Measurements from ENCODE around the gene TBATA.
A peak's percentile ranks its signal among the peaks of the same experiment; 100 is the strongest.

The TBATA gene

DNA sequence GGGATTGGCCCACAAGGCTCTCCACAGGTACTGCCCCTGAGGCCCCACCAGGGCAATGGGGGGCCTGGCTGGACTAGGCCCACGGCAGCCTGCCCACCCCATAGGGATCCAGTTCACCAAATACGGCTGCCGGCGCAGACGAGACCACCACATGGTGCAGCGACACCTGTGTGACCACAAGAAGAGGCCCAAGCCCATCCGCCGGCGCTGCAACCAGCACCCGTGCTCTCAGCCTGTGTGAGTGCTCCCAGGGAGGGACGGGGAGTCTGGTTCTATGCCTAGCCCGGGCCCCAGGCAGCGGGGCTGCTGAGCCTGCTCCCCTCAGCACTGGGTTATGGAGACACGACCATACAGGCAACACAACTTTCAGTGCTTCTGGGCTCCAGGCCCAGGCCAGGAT, 33.2 kb downstream of the TBATA start:
- Mint-ChIP-seq H3K27me3 (no peaks in the 10 kb centered on the region), H3K27ac (no peak overlapping the region), H3K36me3 (ENCODE audit: low read depth) (no peaks in the 10 kb centered on the region), H3K4me1 (no peaks in the 10 kb centered on the region), H3K4me3 (no peak overlapping the region), H3K9me3 (no peaks in the 10 kb centered on the region)
- ATAC-seq (no peak), DNase-seq (no peak)

DNA sequence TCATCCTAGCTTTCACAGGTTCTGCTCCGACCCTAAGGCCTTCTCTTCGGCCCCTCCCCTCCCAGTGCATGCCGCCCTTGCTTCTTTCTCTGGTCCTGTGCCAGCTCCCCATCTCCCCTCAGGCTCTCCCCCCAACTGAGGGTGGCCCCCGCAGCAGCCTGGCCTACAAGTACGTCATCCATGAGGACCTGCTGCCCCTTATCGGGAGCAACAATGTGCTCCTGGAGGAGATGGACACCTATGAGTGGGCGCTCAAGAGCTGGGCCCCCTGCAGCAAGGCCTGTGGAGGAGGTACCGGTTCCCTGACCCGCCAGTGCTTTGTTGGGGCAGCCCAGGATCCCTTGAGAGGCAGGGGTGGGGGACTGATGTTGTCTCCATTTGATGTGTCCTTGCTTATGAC, 33.8 kb downstream of the TBATA start:
- Mint-ChIP-seq H3K27ac (no peak overlapping the region), H3K4me1 (no peaks in the 10 kb centered on the region), H3K4me3 (no peak overlapping the region), H3K27me3 (no peaks in the 10 kb centered on the region), H3K36me3 (ENCODE audit: low read depth) (no peaks in the 10 kb centered on the region), H3K9me3 (no peaks in the 10 kb centered on the region)
- ATAC-seq (no peak), DNase-seq (no peak)

DNA sequence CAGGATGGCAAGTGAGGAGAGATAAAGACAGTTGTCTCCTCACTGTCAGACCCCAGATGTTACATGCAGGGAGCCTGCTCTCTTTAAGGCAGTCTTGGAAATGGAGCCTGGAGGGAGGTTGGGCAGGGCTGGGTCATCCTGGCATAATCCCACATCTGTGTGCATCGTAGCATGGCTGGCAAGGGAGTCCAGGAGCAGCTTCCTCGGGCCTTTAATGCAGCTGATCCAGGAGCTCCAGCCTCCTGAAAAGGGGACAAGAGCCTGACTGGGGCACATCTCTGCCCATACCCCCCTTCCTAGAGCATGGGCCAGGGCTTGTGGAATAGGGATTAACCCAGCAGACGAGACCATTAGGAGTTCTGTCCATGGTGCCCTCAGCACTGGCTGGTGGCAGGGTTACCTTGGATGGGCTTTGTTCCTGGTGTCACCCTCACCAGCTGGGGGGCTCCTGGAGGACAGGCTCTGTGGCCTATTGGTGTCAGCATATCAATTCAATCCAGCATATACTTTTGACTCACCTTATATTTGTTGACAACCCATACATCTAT, 34.9 kb downstream of the TBATA start:
- no peaks in the 10 kb centered on the region for H3K9me3 Mint-ChIP-seq
- H3K4me3 Mint-ChIP-seq, result no peak overlapping the region
- no peaks in the 10 kb centered on the region for H3K4me1 Mint-ChIP-seq
- no peak overlapping the region for H3K27ac Mint-ChIP-seq
- ATAC-seq, result no peak
- H3K36me3 Mint-ChIP-seq (ENCODE audit: low read depth), result no peaks in the 10 kb centered on the region
- DNase-seq, result no peak
- H3K27me3 Mint-ChIP-seq, result no peaks in the 10 kb centered on the region

DNA sequence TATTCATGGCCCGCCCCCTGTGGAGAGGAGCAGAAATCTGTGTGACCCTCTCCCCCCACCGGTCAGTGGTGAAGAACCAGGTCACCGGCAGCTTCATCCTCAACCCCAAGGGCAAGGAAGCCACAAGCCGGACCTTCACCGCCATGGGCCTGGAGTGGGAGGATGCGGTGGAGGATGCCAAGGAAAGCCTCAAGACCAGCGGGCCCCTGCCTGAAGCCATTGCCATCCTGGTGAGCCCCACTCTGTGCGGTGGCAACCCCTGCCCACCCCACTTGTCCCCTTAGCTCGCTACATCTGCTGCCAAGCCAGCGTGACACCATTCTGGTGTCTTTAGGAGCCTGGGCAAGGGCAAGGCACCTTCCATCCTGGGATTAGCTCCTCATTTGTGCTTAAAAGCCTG, 35.4 kb downstream of the TBATA start:
- Mint-ChIP-seq H3K4me1 (no peaks in the 10 kb centered on the region), H3K4me3 (no peak overlapping the region), H3K27ac (no peak overlapping the region), H3K27me3 (no peaks in the 10 kb centered on the region), H3K9me3 (no peaks in the 10 kb centered on the region), H3K36me3 (ENCODE audit: low read depth) (no peaks in the 10 kb centered on the region)
- no peak for ATAC-seq
- no peak for DNase-seq

DNA sequence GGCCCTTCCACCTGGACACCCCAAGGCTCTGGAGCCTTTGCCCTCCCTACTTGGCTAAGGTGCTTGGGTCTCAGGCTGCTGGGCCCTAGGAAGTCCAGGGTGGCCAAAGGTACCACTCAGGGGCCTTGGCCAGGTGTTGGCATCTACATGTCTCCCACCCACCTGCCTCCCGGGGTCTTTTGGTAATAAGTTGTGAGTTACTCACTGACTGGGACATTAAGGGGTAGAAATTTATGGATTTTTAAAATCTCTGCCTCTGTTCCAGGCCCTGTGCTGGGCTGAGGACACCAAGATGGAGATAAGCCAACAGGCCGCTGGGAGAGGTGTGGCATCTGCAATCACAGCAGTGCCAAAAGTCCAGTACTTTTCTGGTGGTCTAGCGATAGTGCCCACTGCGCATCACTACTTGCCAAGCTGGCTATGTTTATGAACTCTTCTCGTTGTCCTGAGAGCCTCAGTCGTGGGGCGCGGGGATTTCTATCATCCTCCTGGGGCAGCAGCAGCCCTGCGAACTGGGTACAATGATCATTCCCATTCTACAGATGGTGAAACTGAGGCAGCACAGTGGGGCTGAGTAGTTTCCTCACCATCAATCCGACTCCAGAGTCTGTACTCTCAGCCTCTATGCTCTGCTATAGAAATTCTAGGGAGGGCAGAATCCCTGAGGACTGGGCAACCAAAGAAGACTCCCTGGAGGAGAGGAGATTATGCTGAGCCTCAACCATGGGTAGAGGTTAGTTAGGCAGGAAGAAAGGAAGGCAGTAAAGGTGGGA, 36.2 kb downstream of the TBATA start:
- H3K27ac Mint-ChIP-seq, result no peak overlapping the region
- no peak overlapping the region for H3K4me3 Mint-ChIP-seq
- H3K9me3 Mint-ChIP-seq, result no peaks in the 10 kb centered on the region
- no peaks in the 10 kb centered on the region for H3K4me1 Mint-ChIP-seq
- DNase-seq (no peak), ATAC-seq (no peak)
- no peaks in the 10 kb centered on the region for H3K27me3 Mint-ChIP-seq
- H3K36me3 Mint-ChIP-seq (ENCODE audit: low read depth), result no peaks in the 10 kb centered on the region

DNA sequence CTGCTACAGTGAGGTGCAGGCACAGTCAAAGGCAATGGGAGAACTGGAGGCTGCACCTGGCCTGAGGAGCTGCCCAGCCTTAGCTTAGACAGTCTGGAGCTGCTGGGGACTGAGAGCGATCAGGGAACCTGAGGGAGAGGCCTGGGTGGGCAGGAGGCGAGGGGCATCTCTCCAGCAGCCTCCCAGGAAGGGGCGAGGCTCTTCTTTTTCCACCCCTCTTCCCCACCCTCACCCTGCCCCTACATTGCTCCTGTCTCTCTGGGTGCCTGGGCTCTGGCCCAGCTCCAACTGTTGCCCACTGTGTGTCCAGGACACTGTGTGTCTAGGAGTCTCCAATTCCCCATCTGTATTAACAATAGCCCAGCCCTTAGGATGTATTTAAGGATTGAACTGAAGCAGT, 36.9 kb downstream of the TBATA start:
- Mint-ChIP-seq H3K4me1 (no peaks in the 10 kb centered on the region), H3K36me3 (ENCODE audit: low read depth) (no peaks in the 10 kb centered on the region), H3K27me3 (no peaks in the 10 kb centered on the region), H3K9me3 (no peaks in the 10 kb centered on the region), H3K4me3 (no peak overlapping the region), H3K27ac (no peak overlapping the region)
- no peak for DNase-seq
- ATAC-seq, result no peak

DNA sequence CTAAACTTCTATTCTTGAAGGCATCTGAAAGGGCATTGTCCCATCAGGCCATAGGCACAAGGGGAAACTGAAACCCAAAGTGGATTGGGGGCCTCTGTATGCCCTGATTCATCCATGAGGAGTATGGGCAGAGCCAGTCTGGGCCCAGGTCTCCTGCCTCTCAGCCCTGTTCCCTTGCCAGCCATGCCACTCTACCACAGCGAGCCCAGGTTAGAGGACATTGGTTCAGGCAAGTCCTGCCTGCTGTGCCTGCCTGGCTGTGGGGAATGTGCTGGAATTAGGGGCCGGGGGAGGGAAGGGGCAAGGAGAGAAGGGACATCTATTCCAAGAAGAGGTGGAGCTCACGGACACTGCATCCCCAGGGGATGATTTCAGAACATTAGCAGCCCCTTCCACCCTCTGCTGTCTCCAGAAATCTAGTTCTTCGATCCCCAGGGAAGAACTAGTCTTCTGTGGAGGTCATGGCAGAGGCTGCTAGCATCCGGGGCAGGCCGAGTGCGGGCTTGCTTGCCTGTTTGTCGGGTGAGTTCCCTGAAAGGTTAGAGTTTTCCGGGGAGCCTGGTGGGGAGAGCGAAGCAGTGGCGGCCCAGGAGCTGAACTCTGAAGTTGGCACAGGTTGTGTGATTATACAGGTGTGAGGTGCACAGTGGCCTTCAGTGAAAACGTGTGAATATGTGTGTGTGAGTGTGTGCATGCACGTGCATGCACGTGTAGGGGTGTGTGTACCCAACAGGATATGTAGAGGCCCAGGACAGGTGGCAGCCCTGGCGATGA, 37.8 kb downstream of the TBATA start:
- Mint-ChIP-seq H3K36me3 (ENCODE audit: low read depth) (no peaks in the 10 kb centered on the region), H3K4me3 (no peak overlapping the region), H3K27me3 (no peaks in the 10 kb centered on the region), H3K27ac (no peak overlapping the region), H3K9me3 (no peaks in the 10 kb centered on the region), H3K4me1 (peaks cover 8% of the 10 kb centered on the region)
- no peak for DNase-seq
- no peak for ATAC-seq

DNA sequence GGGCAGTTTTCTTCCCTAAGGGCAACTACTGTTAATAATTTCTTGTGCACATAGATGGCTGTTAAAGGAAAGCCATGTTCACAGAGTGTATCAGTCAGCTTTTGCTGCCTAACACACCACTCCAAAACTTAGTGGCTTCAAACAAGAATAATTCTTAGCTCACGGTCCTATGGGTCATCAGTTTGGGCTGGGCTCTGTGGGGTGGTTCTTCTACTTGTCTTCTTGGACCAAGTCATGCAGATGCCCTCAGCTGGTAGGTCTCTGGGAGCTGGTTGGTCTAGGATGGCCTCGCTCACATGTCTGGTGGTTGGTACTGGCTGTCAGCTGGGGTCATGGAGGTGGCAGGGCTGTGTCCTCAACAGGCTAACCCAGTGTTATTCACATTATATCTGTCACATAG, 39.6 kb downstream of the TBATA start:
- no peak overlapping the region for H3K27ac Mint-ChIP-seq
- no peaks in the 10 kb centered on the region for H3K36me3 Mint-ChIP-seq (ENCODE audit: low read depth)
- H3K9me3 Mint-ChIP-seq, result no peaks in the 10 kb centered on the region
- H3K4me1 Mint-ChIP-seq, result peaks cover 9% of the 10 kb centered on the region
- H3K4me3 Mint-ChIP-seq, result no peak overlapping the region
- DNase-seq (no peak), ATAC-seq (no peak)
- no peaks in the 10 kb centered on the region for H3K27me3 Mint-ChIP-seq

DNA sequence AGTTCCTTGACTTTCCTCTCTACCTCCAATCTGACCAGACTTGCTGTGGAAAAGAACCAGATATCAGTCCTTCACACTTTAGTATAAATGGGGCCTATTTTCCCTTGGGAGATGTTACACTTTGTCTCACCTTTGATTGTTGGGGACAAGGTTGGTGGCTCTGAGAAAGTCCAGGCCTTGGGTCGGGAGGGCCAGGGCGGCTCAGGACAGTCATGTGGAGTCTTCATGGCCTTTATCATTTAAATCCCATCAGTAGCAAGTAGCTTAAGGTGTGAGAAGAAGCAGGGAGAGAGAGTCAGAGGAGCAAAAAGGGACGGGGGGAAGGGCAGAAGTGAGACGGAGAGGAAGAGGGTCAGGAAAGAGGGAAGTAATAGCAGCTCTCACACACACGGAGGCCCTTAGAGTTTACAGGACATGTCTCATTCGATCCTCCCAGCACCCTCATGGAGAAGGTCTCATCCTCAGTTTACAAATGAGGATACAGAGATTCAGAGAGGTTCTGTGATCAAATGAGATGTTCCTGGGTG, 40.5 kb downstream of the TBATA start:
- DNase-seq (no peak), ATAC-seq (no peak)
- H3K4me3 Mint-ChIP-seq, result no peak overlapping the region
- no peak overlapping the region for H3K27ac Mint-ChIP-seq
- H3K36me3 Mint-ChIP-seq (ENCODE audit: low read depth), result no peaks in the 10 kb centered on the region
- no peaks in the 10 kb centered on the region for H3K27me3 Mint-ChIP-seq
- no peaks in the 10 kb centered on the region for H3K9me3 Mint-ChIP-seq
- peaks cover 9% of the 10 kb centered on the region for H3K4me1 Mint-ChIP-seq

DNA sequence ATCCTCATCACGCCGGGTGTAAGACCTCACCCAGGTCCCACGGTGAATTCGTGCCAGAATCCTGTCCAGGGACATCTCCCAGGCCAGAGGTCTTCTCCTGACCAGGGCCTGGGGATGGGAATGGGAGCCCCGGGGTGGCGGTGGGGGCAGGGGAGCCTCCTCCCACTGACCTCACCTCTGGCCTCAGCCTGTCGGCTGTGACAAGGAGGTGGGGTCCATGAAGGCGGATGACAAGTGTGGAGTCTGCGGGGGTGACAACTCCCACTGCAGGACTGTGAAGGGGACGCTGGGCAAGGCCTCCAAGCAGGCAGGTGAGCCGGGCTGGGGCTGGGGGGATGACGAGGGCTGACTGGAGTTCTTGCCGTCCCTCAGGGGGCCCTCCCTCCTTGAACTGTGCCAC, 41.3 kb downstream of the TBATA start:
- DNase-seq (no peak), ATAC-seq (no peak)
- Mint-ChIP-seq H3K9me3 (no peaks in the 10 kb centered on the region), H3K27ac (no peak overlapping the region), H3K27me3 (no peaks in the 10 kb centered on the region), H3K36me3 (ENCODE audit: low read depth) (no peaks in the 10 kb centered on the region), H3K4me3 (no peak overlapping the region), H3K4me1 (peaks cover 9% of the 10 kb centered on the region)

DNA sequence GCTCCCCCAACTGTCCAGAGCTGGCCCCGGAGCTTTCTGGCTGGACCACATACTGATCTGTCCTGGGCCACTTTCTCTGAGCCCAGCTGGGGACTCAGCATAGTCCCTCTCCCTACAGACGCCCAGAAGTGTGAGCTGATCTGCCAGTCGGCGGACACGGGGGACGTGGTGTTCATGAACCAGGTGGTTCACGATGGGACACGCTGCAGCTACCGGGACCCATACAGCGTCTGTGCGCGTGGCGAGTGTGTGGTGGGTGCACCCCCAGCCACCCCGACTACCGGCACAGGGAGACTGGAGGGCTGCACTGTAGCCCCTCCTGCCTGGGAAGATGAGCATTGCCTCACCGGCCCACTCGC, 41.8 kb downstream of the TBATA start:
- Mint-ChIP-seq H3K9me3 (no peaks in the 10 kb centered on the region), H3K27ac (no peak overlapping the region), H3K36me3 (ENCODE audit: low read depth) (no peaks in the 10 kb centered on the region), H3K4me3 (no peak overlapping the region), H3K27me3 (no peaks in the 10 kb centered on the region), H3K4me1 (peaks cover 9% of the 10 kb centered on the region)
- ATAC-seq (no peak), DNase-seq (no peak)

DNA sequence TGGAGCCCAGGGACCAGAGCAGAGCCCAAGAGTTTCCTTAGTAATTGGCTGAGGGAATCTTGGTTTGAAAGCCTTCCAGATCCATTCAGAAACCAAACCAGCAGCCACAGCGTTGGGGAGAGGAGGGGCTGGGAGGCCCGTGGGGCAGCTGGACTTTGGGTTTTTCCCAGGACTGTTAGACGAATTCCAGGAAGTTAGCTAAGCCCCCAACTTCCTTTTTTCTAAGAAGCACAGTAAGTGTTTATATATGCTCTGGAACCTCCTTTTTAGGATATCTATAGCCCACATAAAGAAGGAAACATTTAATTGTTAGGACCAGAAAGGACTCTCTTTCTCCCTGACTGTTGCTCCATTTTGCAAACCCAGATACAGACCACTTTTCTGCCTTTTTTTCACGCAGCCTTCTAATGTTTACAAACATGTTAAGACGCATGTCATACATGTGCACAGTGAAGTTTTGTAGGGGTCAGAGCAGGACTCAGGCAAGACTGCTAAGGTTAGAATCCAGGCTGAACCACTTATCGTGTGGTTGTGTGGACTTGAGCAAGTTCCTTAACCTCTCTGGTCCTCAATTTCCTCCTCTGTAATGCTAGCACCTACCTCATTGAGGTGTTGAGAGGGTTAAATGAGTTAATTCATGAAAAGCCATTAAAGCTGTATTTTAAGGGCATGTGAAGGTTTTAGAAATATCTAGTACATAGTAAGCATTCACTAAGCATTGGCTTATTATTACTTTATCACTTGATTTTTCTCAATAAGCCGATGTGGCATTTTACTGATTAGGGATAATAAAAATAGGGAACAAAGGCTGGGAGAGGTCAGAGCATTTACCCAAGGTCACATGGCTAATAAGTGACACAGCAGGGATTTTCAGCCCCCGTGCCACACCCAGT, 42.4 kb downstream of the TBATA start:
- Mint-ChIP-seq H3K27me3 (no peaks in the 10 kb centered on the region), H3K36me3 (ENCODE audit: low read depth) (no peaks in the 10 kb centered on the region), H3K27ac (peak overlapping the region; percentile 4), H3K9me3 (no peaks in the 10 kb centered on the region), H3K4me1 (peaks cover 9% of the 10 kb centered on the region), H3K4me3 (no peak overlapping the region)
- DNase-seq, result no peak
- ATAC-seq, result no peak

DNA sequence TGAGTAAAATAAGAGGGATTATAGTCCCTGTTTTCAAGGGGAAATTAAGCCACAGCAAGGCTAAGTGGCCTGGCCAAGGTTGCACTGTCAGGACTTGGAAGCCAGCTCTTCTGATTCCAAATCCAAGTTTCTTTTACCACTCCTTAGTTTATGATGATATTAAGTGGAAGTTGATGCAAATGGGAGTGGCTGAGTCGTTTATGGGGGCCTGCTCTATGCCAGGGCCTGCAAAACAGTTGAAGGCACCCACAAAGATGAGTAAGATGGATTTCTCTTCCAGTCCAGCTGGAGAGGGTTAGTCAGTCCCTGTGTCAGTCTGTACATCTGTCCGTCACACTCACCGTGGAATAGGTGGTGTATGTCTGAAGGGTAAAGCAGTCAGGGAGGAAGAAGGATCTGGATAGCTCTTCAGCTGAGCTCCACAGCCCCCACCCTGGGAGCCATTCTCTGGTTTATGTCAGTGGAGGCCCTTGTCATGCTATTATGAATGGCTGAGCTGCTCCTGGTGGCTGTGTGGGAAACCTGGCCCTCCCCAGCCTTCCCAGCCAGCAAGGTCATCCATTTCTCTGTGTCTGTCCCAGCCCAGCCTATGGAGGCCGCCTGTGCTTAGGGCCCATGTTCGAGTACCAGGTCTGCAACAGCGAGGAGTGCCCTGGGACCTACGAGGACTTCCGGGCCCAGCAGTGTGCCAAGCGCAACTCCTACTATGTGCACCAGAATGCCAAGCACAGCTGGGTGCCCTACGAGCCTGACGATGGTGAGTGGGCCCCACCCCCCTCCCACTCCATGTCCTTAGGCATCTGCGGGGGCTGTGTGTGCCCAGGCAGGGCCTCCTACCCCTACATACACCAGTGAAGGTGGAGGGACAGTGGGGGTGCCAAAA, 44.5 kb downstream of the TBATA start:
- no peak for DNase-seq
- no peaks in the 10 kb centered on the region for H3K36me3 Mint-ChIP-seq (ENCODE audit: low read depth)
- H3K9me3 Mint-ChIP-seq, result no peaks in the 10 kb centered on the region
- peaks cover 2% of the 10 kb centered on the region for H3K27me3 Mint-ChIP-seq
- no peak overlapping the region for H3K27ac Mint-ChIP-seq
- peak; percentile 46 for ATAC-seq
- no peak overlapping the region for H3K4me3 Mint-ChIP-seq
- peaks cover 9% of the 10 kb centered on the region for H3K4me1 Mint-ChIP-seq

DNA sequence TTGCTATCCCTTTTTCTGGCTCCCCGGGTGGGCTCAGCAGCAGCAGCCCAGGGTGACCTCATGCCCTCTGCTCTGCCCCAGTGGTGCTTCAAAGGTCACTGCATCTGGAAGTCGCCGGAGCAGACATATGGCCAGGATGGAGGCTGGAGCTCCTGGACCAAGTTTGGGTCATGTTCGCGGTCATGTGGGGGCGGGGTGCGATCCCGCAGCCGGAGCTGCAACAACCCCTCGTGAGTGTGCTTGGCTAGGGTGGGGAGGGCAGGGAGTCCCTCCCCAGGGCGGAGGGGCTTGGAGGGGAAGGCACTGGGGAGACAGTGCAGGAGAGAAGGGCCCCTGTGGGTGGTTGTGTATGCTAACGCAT, 46.4 kb downstream of the TBATA start:
- Mint-ChIP-seq H3K36me3 (ENCODE audit: low read depth) (no peaks in the 10 kb centered on the region), H3K4me1 (peaks cover 9% of the 10 kb centered on the region), H3K27me3 (peaks cover 2% of the 10 kb centered on the region), H3K4me3 (no peak overlapping the region), H3K27ac (no peak overlapping the region), H3K9me3 (no peaks in the 10 kb centered on the region)
- ATAC-seq (no peak), DNase-seq (no peak)
